ENCODE measurements around the gene CXCR3. TPM values are rescaled to one million over a fixed set of nuclear protein-coding genes. Genes with fewer than 3 reads are reported as not detected.
"Not testable (repeated sequence)": the region's sequence is repeated elsewhere in the genome, so short reads cannot be mapped to it uniquely, and the experiment has no call there.

CXCR3 gene
- total RNA-seq, 1 donor from 2014 or later: not detected

DNA sequence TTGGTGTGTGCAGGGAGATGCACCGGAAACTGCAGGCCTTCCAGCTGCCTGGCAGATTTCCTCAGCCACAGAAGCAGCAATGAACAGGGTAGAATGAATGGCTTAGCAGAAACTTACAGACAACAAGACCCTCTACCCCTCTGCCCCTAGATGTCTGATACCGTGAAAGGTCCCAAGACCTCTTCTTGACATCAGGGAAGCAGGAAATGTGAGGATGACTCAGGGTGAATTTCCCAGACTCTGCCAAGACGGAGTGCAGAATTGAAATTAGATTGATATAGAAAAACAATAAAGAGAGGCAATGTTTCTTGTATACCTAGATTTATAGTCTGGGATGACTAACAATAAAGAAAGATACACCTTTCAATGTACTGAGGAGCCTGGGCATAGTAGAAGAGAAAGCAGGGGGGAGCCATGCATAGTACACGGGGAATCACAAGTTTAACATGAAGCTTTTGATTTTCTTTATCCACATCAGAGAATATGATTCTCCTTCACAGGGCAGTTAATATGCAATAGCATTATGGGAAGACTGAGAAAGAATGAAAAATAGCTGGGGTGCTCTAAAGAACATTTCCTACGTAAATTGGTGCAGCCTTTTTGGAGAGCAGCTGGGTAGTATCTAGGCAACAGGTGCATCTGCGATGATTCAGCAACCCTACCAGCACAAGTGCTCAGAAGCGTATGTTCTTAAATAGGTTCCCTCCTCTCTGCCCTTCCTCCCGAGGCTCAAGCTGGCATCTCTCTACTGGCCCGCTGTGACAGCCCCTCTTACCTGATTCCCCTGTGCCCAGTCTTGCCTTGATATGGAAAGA lies 18.3 kb upstream of the CXCR3 start:
- DNase-seq: no peak

DNA sequence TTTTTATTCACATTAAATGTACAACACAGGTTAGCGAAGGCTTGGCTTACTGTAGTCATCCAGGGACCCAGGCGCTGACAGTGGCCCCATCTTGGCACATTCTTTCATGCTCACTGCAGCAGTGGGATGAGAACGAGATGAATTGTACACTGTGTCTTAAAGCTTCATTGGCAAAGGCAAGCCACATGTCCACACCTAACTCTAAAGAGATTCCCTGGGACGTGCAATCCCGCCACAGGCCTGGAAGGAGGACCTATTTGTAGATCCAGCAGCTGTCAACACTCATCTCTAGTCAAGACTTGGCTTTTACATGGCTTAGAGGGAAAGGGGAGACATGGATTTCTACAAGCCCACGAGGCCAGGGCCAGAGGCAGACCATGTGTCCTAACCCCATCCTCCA lies 16.1 kb upstream of the CXCR3 start:
- no peak for DNase-seq

DNA sequence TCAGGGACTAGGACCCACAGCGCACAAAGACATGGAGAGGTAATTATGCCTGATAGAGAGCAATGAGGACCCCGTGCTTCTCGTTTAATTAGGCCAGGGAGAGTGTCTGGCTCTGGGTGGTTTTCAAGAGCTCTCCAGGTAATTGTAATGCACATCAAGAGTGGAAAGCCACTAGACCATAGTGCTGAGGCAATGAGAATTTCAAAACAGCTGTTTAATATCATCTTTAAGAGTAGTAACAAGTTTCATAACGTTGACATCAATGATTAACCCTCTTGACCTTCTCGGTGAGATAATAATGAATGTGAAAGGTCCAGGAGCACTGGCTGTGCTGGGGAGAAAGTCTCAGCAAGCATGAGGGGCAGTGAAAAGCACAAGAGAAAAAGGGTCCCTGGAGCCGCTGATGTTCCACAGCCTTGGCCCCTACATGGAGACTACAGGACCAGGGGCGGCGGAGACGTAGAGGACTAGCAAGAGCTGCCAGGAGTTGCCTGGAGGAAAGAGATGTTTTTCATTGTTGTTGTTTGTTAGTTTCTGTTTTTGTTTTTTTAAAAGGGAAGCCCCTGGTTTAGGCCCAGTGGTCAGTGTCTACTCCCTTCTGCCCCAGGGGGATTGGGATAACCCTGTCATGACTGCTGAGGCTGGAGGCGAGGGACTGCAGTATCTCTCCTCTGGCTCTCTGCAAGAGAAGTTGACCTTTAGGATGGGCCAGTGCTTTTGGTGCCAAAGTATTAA lies 14.8 kb upstream of the CXCR3 start:
- no peak for DNase-seq

DNA sequence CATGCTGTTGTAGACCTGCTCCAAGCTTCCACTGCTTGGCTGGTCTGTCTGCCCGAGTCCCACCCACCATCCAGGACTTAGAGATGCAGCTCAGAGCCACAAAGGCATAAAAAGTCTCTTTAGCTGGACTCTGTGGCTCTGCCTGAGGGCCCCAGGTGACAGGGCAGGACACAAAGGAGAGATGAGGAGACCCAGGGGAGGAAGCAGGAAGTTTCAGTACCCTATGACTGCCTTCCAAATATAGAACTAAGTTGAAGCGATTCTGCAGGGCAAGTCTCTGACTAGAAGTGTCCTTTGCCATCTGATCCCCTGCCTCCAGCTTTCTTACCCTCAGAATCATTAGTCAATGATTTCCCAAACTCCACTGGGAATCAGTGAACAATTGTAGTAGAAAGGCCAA lies 11.2 kb upstream of the CXCR3 start:
- no peak for DNase-seq

DNA sequence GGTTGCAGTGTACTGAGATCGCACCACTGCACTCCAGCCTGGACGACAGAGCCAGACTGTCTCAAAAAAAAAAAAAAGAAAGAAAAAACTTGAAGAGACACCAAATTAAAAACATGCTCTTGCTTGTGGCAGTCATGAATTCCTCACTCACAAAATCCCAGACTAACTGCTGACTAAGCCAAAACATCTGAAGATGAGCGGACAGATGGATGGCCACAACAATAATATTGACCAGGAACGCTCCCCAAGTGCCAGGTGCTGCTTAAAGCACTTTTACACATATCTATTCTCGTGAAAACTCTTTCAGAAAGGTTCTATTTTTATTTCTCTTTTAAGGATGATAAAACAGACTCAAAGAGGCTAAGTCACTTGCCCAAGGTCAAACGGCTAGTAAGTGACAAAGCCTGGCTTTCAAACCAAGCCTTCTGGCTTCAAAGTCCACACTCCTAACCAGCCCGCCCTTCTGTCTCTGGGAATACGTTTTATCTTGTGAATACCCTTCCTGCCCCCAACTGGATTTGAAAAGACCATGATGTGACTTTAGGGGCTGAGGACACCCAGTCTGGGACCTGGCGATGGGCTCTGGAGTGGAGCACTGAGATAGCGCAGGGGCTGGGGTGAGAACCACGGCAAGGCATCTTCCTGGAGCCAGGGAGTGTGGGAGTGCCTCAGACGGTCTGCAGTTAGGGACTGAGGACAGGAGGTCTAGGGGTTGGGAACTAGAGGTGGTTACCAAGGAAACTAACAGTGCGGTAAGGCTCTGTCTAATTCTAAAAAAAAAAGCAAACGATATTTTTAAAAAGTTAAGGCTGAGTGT lies 9.5 kb upstream of the CXCR3 start:
- DNase-seq: no peak

- no peak for DNase-seq
These were observed 8.3 kb upstream of the CXCR3 start for GRCh38 chrX:71626576-71626975.

DNA sequence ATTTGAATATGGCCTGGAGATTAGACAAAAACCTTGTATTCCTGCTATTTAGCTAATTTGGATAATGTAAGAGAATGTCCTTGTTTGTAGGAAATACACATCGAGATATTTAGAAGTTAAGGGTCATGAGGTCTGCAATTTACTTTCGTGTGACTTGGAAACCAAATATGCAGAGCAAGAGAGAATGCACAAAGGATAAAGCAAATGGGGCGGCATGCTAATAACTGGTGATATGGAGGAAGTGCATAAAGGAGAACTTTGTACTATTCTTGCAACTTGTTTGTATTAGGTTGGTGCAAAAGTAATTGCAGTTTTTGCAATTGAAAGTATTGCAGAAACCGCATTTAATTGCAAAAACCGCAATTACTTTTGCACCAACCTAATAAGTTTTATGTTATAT lies 7.2 kb upstream of the CXCR3 start:
- no peak for DNase-seq

DNA sequence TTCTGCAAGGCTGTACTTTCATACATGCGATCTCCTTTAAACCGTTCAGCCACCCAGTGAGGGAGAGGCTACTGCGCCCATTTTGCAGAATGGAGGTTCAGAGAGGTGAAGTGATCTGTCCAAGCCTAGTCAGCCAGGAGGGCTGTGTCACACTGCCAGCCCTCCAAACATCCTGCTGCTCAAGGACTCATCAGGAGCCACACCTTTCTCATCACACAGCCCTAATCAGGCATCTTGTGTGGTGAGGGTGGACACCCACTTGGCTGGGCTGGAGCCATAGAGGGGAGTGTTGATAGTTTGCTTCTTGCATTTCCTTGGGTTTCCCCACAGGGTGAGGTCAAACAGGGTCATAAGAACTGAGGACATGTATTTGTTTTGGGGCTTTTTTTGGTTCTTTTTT lies 5.4 kb upstream of the CXCR3 start:
- no peak for DNase-seq

- peak; percentile 9 for DNase-seq
These were observed 4.5 kb upstream of the CXCR3 start for GRCh38 chrX:71622576-71623450.

GRCh38 chrX:71622032-71622575 lies 3.8 kb upstream of the CXCR3 start:
- no peak for DNase-seq

DNA sequence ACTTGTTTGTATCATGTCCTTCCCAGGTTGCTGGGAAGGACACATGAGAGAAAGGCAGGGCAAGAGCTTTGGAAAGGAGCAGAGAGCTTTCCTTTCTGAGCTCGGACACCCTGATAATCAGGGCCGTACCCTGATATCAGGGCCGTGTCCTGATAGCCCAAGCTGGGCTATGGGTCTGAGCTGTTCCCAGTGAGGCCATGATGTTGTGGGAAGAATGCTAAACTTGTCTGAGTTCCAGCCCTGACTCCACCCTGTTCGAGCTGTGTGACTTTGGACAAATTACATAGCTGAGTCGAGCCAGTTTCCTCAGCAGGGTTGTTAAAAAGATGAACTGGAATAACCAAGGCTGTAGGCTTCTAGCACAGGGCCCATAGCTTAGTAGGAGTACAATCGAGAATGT lies 3.3 kb upstream of the CXCR3 start:
- DNase-seq: no peak

DNA sequence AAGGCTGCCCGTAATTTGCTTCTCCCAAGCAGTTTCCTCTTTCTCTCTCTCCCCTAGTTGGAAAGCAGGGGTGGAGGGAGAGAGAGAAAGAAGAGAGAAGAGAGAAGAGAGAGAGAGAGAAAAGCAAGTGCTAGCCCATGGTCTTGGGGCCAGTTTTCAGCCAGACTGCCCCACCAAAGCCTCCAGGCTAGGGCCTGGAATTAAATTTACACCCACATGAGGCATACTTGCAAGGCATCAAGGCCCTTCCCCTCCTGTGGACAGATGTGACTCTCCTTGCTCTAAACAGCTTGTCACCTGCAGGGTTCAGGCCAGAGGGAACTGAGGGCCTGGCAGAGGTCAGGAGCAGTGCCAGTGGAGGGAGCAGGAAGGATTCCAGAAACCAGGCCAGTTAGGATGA lies 1.7 kb upstream of the CXCR3 start:
- no peak for DNase-seq

- DNase-seq: no peak
These were observed 882 bp upstream of the CXCR3 start for GRCh38 chrX:71619193-71619592.

GRCh38 chrX:71618787-71619186 lies 476 bp upstream of the CXCR3 start:
- no peak for DNase-seq

DNA sequence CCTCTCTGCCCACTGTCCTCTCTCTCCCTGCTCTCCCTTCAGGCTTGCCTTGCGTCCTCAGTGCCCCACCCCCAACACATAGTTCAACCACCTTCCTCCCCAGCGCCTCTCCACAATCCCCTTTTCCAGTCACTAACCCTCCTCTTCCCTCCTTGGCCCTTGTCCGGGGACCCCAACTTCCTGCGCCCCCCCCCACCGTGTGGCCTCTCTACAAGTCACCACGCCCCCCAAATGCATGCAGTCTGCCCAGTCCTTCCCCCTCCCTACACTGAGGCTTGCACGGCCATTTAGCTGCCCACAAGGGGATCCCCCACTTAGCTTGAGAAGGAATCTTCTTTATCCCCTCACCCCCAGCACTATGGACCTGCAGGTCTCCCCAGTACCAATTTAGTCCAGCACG lies 569 bp downstream of the CXCR3 start:
- no peak for DNase-seq

DNA sequence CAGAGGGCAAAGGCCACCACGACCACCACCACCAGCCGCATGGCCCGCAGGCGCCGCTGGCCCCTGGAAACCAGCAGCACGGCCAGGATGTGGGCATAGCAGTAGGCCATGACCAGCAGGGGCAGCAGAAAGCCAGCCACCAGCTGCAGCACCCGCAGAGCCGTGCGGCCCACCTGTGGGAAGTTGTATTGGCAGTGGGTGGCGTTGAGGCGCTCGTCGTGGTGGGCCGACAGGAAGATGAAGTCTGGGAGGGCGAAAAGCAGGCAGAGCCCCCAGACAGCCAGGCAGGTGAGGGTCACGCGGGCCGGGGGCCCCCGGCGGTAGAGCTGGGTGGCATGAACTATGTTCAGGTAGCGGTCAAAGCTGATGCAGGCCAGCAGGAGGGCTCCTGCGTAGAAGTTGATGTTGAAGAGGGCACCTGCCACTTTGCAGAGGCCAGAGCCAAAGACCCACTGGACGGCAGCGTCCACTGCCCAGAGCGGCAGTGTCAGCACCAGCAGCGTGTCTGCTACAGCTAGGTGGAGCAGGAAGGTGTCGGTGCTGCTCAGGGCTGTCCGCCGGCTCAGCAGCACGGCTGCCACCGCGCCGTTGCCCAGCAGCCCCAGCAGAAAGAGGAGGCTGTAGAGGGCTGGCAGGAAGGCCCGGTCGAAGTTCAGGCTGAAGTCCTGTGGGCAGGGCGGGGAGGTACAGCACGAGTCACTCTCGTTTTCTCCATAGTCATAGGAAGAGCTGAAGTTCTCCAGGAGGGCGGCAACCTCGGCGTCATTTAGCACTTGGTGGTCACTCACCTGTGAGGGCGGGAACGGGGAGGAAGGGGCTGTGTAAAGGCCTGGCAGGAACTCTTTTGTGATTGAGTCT lies 1.4 kb downstream of the CXCR3 start:
- DNase-seq: no peak

GRCh38 chrX:71615954-71616353 lies 2.4 kb downstream of the CXCR3 start:
- no peak for DNase-seq

GRCh38 chrX:71615056-71615455 lies 3.3 kb downstream of the CXCR3 start:
- no peak for DNase-seq

- DNase-seq: no peak
These were observed 6.1 kb downstream of the CXCR3 start for GRCh38 chrX:71612256-71612655.

GRCh38 chrX:71611736-71612135 lies 6.6 kb downstream of the CXCR3 start:
- DNase-seq: not testable (repeated sequence)
